Measurements from ENCODE around the gene ZSWIM8.

The ZSWIM8 gene

GRCh38 chr10:73750819-73751218 is 34.6 kb upstream of the ZSWIM8 start:
- no peak for DNase-seq (ENCODE audit: extremely low read depth, low read depth)

GRCh38 chr10:73756183-73756582 is 29.2 kb upstream of the ZSWIM8 start:
- no peak for TF ChIP-seq CTCF (IDR thresholded peaks at IDR 0.05; ENCODE audit: low read depth, low read length)

More at GRCh38 chr10:73750819-73751218, 34.6 kb upstream of the ZSWIM8 start:
- TF ChIP-seq CTCF (IDR thresholded peaks at IDR 0.05; ENCODE audit: low read depth, low read length) = no peak

GRCh38 chr10:73758704-73759511 is 26.5 kb upstream of the ZSWIM8 start:
- TF ChIP-seq CTCF (IDR thresholded peaks at IDR 0.05; ENCODE audit: low read depth, low read length) = no peak
- DNase-seq (ENCODE audit: extremely low read depth, low read depth) = no peak

More at GRCh38 chr10:73756183-73756582, 29.2 kb upstream of the ZSWIM8 start:
- no peak for DNase-seq (ENCODE audit: extremely low read depth, low read depth)

DNA sequence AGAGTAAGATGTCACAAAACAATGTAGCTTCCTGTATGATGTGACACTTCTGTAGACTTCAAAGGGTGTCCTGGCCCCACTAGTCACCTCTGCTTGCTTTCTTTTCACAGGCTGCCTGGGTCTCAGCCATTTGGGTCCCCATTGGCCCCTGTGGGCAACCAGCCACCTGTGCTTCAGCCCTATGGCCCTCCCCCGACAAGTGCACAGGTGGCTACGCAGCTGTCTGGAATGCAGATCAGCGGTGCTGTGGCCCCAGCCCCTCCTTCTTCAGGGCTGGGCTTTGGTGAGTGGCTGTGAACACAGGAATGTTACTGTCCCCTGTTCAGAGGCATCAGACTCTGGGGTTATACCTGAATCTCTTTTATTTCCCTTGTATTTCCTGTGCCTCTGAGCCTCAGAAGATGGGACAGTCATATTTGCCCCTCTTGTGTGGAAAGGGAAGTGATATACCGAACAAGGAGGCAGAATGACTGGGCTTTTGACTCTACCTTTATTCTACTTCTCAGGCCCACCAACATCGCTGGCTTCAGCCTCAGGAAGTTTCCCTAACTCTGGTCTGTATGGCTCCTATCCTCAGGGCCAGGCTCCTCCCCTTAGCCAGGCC is 25.8 kb upstream of the ZSWIM8 start:
- no peak for DNase-seq (ENCODE audit: extremely low read depth, low read depth)
- TF ChIP-seq CTCF (IDR thresholded peaks at IDR 0.05; ENCODE audit: low read depth, low read length) = no peak

GRCh38 chr10:73761781-73762180 is 23.6 kb upstream of the ZSWIM8 start:
- no peak for TF ChIP-seq CTCF (IDR thresholded peaks at IDR 0.05; ENCODE audit: low read depth, low read length)
- DNase-seq (ENCODE audit: extremely low read depth, low read depth) = no peak

- no peak for DNase-seq (ENCODE audit: extremely low read depth, low read depth)
- no peak for TF ChIP-seq CTCF (IDR thresholded peaks at IDR 0.05; ENCODE audit: low read depth, low read length)
These were observed 22.5 kb upstream of the ZSWIM8 start for GRCh38 chr10:73762915-73763314.

DNA sequence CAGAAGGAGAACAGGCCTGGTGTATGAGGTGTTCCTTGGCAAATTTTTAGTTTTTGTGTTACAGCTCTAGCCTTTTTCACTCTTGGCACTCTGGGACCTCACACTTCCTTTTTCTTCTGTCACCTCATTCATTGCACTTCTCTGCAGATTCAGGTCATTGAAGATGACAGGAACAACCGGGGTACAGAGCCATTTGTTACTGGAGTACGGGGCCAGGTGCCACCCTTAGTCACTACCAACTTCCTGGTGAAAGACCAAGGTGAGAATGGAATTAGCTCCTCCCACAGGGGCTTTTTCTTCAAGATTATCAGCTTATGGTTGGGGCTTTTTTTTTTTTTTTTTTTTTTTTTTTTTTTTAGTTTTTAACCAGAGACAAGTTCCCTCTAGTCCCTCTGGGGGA is 22.1 kb upstream of the ZSWIM8 start:
- TF ChIP-seq CTCF (IDR thresholded peaks at IDR 0.05; ENCODE audit: low read depth, low read length) = no peak
- no peak for DNase-seq (ENCODE audit: extremely low read depth, low read depth)

Measured in AG09319 (cell line).